HTERT RPE-1 (cell line): ENCODE measurements around the gene CA10.

ENCODE experiments used
- in situ Hi-C: fragments of 300-500 bp; cut with MboI; formaldehyde crosslinking; loops from 4 replicates; pipeline ENCODE4 v1.14.3; 2020; ENCODE audit warnings: low sequenced_read_pairs

CA10 gene

GRCh38 chr17:51955245-51955644 is 203.3 kb downstream of the CA10 start:
- in situ Hi-C loops = no loop called here

- in situ Hi-C loops = no loop called here
Measured at GRCh38 chr17:51954232-51954765, 204.2 kb downstream of the CA10 start.

- in situ Hi-C loops = no loop called here
Measured at GRCh38 chr17:51951741-51952140, 206.8 kb downstream of the CA10 start.

- in situ Hi-C loops = no loop called here
Measured at GRCh38 chr17:51948128-51948527, 210.4 kb downstream of the CA10 start.

- in situ Hi-C loops = no loop called here
Measured at GRCh38 chr17:51947160-51947735, 211.3 kb downstream of the CA10 start.

GRCh38 chr17:51946311-51946710 is 212.2 kb downstream of the CA10 start:
- in situ Hi-C loops = no loop called here

GRCh38 chr17:51941272-51941671 is 217.2 kb downstream of the CA10 start:
- in situ Hi-C loops = no loop called here

GRCh38 chr17:51937264-51937663 is 221.2 kb downstream of the CA10 start:
- in situ Hi-C loops = no loop called here

- in situ Hi-C loops = no loop called here
Measured at GRCh38 chr17:51935477-51935876, 223.0 kb downstream of the CA10 start.

GRCh38 chr17:51933647-51934046 is 224.9 kb downstream of the CA10 start:
- in situ Hi-C loops = no loop called here

GRCh38 chr17:51926448-51926847 is 232.1 kb downstream of the CA10 start:
- in situ Hi-C loops = no loop called here

GRCh38 chr17:51921500-51921899 is 237.0 kb downstream of the CA10 start:
- in situ Hi-C loops = no loop called here

GRCh38 chr17:51914577-51914976 is 243.9 kb downstream of the CA10 start:
- in situ Hi-C loops = no loop called here

GRCh38 chr17:51913491-51914205 is 244.9 kb downstream of the CA10 start:
- in situ Hi-C loops = no loop called here

- in situ Hi-C loops = no loop called here
Measured at GRCh38 chr17:51912939-51913338, 245.6 kb downstream of the CA10 start.

GRCh38 chr17:51911237-51911636 is 247.3 kb downstream of the CA10 start:
- in situ Hi-C loops = no loop called here

GRCh38 chr17:51909971-51910370 is 248.5 kb downstream of the CA10 start:
- in situ Hi-C loops = no loop called here

- in situ Hi-C loops = no loop called here
Measured at GRCh38 chr17:51908841-51909537, 249.5 kb downstream of the CA10 start.

- in situ Hi-C loops = no loop called here
Measured at GRCh38 chr17:51907041-51907440, 251.5 kb downstream of the CA10 start.

- in situ Hi-C loops = no loop called here
Measured at GRCh38 chr17:51904379-51904778, 254.1 kb downstream of the CA10 start.

- in situ Hi-C loops = no loop called here
Measured at GRCh38 chr17:51901242-51901641, 257.3 kb downstream of the CA10 start.

GRCh38 chr17:51891936-51892335 is 266.6 kb downstream of the CA10 start:
- in situ Hi-C loops = no loop called here
